OCI-LY7 (cell line): Measurements from ENCODE around the gene TUSC2. TPM values are rescaled to one million over a fixed set of nuclear protein-coding genes. Genes with fewer than 3 reads are reported as not detected.

Source experiments
- BruUV-seq: library from RNA; stranded (reverse); fragments of 400-500 nt; replicated peaks from 2 replicates; lab custom pipeline; 2021; lab: Mats Ljungman, UMichigan
- CTCF ChIA-PET: fragments of 300-600 bp; sonication (Branson Sonifier 250); formaldehyde crosslinking; loops from one replicate; lab custom pipeline; 2022; ENCODE audit warnings: antibody characterized with exemption; ENCODE audit not compliant: unreplicated experiment; lab: Charles Lee
- POLR2A ChIA-PET: fragments of 300-600 bp; sonication (Branson Sonifier 250); formaldehyde crosslinking; loops from one replicate; lab custom pipeline; 2022; ENCODE audit warnings: antibody characterized with exemption; lab: Charles Lee
- DNase-seq: peaks from one replicate; pipeline ENCODE4 v3.0.0-alpha.2; 2015; ENCODE audit warnings: low spot score
- H2AFZ ChIP-seq: fragments of 200-600 bp; sonication (generic), shearing (Covaris generic); 2 replicates; pipeline ENCODE4 v1.6.1; 2014; ENCODE audit warnings: mild to moderate bottlenecking, antibody characterized with exemption, low read length, moderate library complexity
- H3K27ac ChIP-seq: fragments of 200-600 bp; sonication (generic); 2 replicates; pipeline ENCODE4 v1.5.1; 2014; ENCODE audit warnings: mixed run types, low read depth, mild to moderate bottlenecking, moderate library complexity, low read length, inconsistent platforms; ENCODE audit not compliant: poor library complexity, severe bottlenecking
- H3K36me3 ChIP-seq: fragments of 200-600 bp; sonication (generic); 2 replicates; pipeline ENCODE4 v1.6.1; 2014; ENCODE audit warnings: mild to moderate bottlenecking, antibody characterized with exemption, low read length, moderate library complexity, mixed read lengths; ENCODE audit not compliant: insufficient read depth
- H3K4me1 ChIP-seq: fragments of 200-600 bp; sonication (generic); 2 replicates; pipeline ENCODE4 v1.5.1; 2014; ENCODE audit warnings: mild to moderate bottlenecking, low read length; ENCODE audit not compliant: insufficient read depth, poor library complexity, severe bottlenecking
- H3K4me2 ChIP-seq: fragments of 200-600 bp; sonication (generic); 2 replicates; pipeline ENCODE4 v1.6.1; 2014; ENCODE audit warnings: mild to moderate bottlenecking, low read length
- H3K4me3 ChIP-seq: fragments of 200-600 bp; sonication (generic); 2 replicates; pipeline ENCODE4 v1.5.1; 2014; ENCODE audit warnings: mild to moderate bottlenecking, low read depth, low read length; ENCODE audit not compliant: poor library complexity, severe bottlenecking
- H3K79me2 ChIP-seq: fragments of 200-600 bp; sonication (generic); 2 replicates; pipeline ENCODE4 v1.6.1; 2016; ENCODE audit warnings: low read depth, mild to moderate bottlenecking, low read length, moderate library complexity, mixed read lengths; ENCODE audit not compliant: insufficient read depth
- H3K9me2 ChIP-seq: fragments of 200-600 bp; sonication (generic); 2 replicates; pipeline ENCODE4 v1.6.1; 2016; ENCODE audit warnings: mild to moderate bottlenecking, low read length, mixed read lengths; ENCODE audit not compliant: insufficient read depth
- H3K9me3 ChIP-seq: fragments of 200-600 bp; sonication (generic); 2 replicates; pipeline ENCODE4 v1.6.1; 2014; ENCODE audit warnings: mild to moderate bottlenecking, mixed run types, low read length, mixed read lengths
- H4K20me1 ChIP-seq: fragments of 200-600 bp; sonication (generic); 2 replicates; pipeline ENCODE4 v1.6.1; 2014; ENCODE audit warnings: mild to moderate bottlenecking, antibody characterized with exemption, low read length, moderate library complexity, mixed read lengths; ENCODE audit not compliant: insufficient read depth
- CTCF ChIP-seq: fragments of 200-600 bp; sonication (generic); conservative IDR thresholded peaks from 2 replicates; pipeline ENCODE4 v1.5.1; 2014; ENCODE audit warnings: mild to moderate bottlenecking, antibody characterized with exemption, low read length, moderate library complexity, mixed read lengths
- EZH2phosphoT487 ChIP-seq: fragments of 200-600 bp; sonication (generic); IDR thresholded peaks from 2 replicates; pipeline ENCODE4 v1.6.1; 2018; ENCODE audit warnings: low read depth, borderline replicate concordance, mild to moderate bottlenecking, mixed run types, antibody characterized with exemption, low read length, moderate library complexity, mixed read lengths
- intact Hi-C: fragments of 100-400 bp; cut with micrococcal nuclease; formaldehyde crosslinking; loops from one replicate; pipeline ENCODE4 v1.10.0; 2022; ENCODE audit not compliant: unreplicated experiment
- total RNA-seq, 2 experiments: library from RNA; depleted of rRNA in 1 of 2; stranded (reverse); fragments of >200 nt in 1 of 2; shearing (Covaris generic) in 1 of 2; gene quantifications; 2 replicates each; pipeline ENCODE4 v1.2.3, GENCODE V29; 2014 to 2022

The TUSC2 gene
- total RNA-seq, 2 experiments from 2014 or later, result 20.4 to 24.5 TPM

- H4K20me1 ChIP-seq, result no peaks in the 10 kb centered on the region
- no peaks in the 10 kb centered on the region for H3K9me3 ChIP-seq
- H3K4me1 ChIP-seq, result no peaks in the 10 kb centered on the region
- intact Hi-C loops, result no loop called here
- no peaks in the 10 kb centered on the region for H3K79me2 ChIP-seq
- H3K36me3 ChIP-seq, result no peaks in the 10 kb centered on the region
- no peaks in the 10 kb centered on the region for H3K9me2 ChIP-seq
- H3K4me3 ChIP-seq, result no peak overlapping the region
- no peak overlapping the region for H3K4me2 ChIP-seq
- no TSS peak for BruUV-seq
- ChIA-PET CTCF (no interaction called here), POLR2A (no interaction called here)
- TF ChIP-seq CTCF (no peak), EZH2phosphoT487 (no peak)
- no peak overlapping the region for H3K27ac ChIP-seq
- no peak for DNase-seq
- no peak overlapping the region for H2AFZ ChIP-seq
Measured at GRCh38 chr3:50374363-50375257, 46.6 kb upstream of the TUSC2 start.

- H3K4me3 ChIP-seq, result no peak overlapping the region
- no peaks in the 10 kb centered on the region for H3K9me3 ChIP-seq
- H3K9me2 ChIP-seq, result no peaks in the 10 kb centered on the region
- no peak for TF ChIP-seq EZH2phosphoT487
- no TSS peak for BruUV-seq
- H3K79me2 ChIP-seq, result no peaks in the 10 kb centered on the region
- no peak overlapping the region for H3K27ac ChIP-seq
- H3K4me1 ChIP-seq, result no peaks in the 10 kb centered on the region
- ChIA-PET CTCF (no interaction called here), POLR2A (no interaction called here)
- H4K20me1 ChIP-seq, result no peaks in the 10 kb centered on the region
- no peak for DNase-seq
- intact Hi-C loops, result no loop called here
- H2AFZ ChIP-seq, result no peak overlapping the region
- no peaks in the 10 kb centered on the region for H3K36me3 ChIP-seq
- H3K4me2 ChIP-seq, result no peak overlapping the region
Measured at GRCh38 chr3:50373146-50374051, 45.4 kb upstream of the TUSC2 start.

GRCh38 chr3:50372349-50372748 is 44.3 kb upstream of the TUSC2 start:
- no peak for TF ChIP-seq CTCF
- TF ChIP-seq EZH2phosphoT487, result no peak
- H3K4me2 ChIP-seq, result no peak overlapping the region
- no peaks in the 10 kb centered on the region for H3K79me2 ChIP-seq
- no peak overlapping the region for H3K27ac ChIP-seq
- no peak overlapping the region for H2AFZ ChIP-seq
- no peak for DNase-seq
- H3K36me3 ChIP-seq, result no peaks in the 10 kb centered on the region
- CTCF ChIA-PET, result no interaction called here
- no peaks in the 10 kb centered on the region for H4K20me1 ChIP-seq
- BruUV-seq, result no TSS peak
- intact Hi-C loops, result no loop called here
- H3K4me1 ChIP-seq, result no peaks in the 10 kb centered on the region
- H3K9me2 ChIP-seq, result no peaks in the 10 kb centered on the region
- no peak overlapping the region for H3K4me3 ChIP-seq
- no peaks in the 10 kb centered on the region for H3K9me3 ChIP-seq
- POLR2A ChIA-PET, result no interaction called here
